Central memory CD4-positive, alpha-beta T cell (primary cell): ENCODE results near the gene LGALS7B.
"Not testable (repeated sequence)": the region's sequence is repeated elsewhere in the genome, so short reads cannot be mapped to it uniquely, and the experiment has no call there.

Source experiments
- DNase-seq: peaks from one replicate; pipeline ENCODE4 v3.0.0; 2022
- total RNA-seq, 3 experiments: gene quantifications; one replicate each; lab custom pipeline; 2026; lab: John Stamatoyannopoulos, UW

The LGALS7B gene
- total RNA-seq = 0 reads per million in 3 experiments

- DNase-seq = no peak
These were observed at the start of gene LGALS7B for GRCh38 chr19:38788478-38789243. LGALS7B (plus strand) TSS chr19:38789200; CDS start chr19:38789227, 27 bp downstream.

DNA sequence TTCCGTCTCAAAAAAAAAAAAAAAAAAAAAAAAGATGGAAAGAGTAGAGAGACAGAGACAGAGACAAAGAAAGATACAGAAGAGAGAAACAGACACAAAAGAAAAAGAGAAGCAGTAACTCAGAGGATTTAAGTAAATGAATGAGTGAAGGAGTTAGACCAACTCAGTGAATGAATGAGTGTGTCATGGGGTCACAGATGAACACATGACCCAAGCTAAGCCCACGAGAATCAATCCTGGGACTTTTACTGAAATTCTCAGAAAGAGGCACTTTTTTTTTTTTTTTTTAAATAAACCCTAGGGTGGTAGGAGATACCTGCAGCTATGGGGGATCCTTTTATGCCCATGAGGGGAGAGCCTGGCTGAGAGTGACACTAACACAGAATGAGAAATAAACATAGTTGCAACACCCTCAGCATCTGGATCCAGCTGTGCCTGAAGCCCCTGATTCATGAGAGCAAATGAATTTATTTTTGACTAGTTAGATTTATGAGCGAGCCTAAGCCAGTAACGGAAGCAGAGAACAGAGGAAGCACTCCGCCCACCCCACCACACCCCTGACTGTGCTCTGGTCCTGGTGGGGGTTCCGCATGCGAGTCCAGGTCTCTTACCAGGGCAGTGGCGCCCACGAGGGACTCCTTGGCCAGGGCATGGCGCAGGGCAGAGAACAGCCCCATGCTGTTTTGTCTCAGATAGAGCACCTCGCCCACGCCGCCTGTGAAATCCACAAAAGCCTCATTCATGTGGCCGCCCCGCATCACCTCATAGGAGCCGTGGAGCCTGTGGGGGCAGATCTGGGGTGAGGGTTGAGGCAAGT lies 49.4 kb upstream of the LGALS7B start:
- DNase-seq = no peak

DNA sequence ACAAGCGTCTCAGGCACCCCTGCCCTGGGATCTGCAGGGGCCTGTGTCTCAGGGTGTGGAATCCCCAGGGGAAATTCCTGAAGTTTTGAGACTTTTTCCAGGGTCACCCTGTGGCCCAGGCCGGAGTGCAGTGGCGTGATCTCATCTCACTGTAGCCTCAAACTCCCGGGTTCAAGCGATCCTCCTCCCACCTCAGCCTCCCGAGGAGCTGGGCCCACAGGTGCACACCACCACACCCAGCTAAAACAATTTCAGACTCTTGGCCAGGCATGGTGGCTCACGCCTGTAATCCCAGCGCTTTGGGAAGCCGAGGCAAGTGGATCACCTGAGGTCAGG lies 48.8 kb upstream of the LGALS7B start:
- DNase-seq = no peak

GRCh38 chr19:38740932-38741331 lies 48.1 kb upstream of the LGALS7B start:
- no peak for DNase-seq

GRCh38 chr19:38741670-38742069 lies 47.3 kb upstream of the LGALS7B start:
- no peak for DNase-seq

GRCh38 chr19:38742296-38742695 lies 46.7 kb upstream of the LGALS7B start:
- DNase-seq = no peak

DNA sequence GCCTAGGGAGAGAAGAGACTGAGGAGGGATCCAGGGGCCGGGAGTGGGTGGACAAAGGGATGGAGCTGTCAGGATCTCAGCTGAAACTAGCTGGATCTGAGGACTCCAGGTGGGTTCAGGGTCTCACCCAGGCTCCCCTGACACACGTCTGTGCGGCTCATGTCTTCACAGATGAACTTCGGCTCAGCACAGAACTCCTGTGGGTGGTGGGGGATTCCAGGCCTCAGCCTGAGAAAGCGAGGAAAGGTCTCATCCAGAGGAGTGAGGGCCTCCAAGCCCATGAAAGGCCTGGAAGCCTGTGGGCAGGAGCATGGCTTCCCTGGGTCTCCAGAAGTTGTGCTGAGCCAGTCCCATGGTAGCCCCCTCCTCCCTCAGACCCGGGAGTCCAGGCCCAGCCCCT lies 46.1 kb upstream of the LGALS7B start:
- DNase-seq = no peak

DNA sequence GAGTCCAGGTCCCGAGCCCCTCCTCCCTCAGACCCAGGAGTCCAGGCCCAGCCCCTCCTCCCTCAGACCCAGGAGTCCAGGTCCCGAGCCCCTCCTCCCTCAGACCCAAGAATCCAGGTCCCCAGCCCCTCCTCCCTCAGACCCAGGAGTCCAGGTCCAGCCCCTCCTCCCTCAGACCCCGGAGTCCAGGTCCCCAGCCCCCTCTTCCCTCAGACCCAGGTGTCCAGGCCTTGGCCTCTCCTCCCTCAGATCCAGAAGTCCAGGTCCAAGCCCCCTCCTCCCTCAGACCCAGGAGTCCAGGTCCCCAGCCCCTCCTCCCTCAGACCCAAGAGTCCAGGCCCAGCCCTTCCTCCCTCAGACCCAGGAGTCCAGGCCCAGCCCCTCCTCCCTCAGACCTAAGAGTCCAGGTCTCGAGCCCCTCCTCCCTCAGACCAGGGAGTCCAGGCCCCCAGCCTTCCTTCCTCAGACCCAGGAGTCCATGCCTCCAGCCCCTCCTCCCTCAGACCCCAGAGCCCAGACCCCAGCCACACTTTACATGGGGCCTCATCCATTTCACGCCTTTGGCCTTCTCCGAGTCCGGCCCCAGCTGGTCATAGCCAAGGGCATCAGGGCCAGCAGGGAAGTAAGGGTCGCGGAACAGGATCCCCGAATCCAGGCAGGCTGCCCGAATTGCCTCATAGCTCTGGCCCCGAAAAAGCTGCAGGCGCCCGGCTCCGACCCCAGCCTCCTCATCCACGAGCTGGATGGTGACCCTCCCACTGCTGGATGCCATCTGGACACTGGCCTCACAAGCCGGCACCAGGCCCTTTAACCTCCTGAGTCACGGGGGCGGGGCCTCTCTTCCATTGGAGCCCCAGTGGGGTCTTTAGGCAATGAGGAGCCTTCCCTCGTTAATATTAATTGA lies 45.4 kb upstream of the LGALS7B start:
- DNase-seq = no peak

DNA sequence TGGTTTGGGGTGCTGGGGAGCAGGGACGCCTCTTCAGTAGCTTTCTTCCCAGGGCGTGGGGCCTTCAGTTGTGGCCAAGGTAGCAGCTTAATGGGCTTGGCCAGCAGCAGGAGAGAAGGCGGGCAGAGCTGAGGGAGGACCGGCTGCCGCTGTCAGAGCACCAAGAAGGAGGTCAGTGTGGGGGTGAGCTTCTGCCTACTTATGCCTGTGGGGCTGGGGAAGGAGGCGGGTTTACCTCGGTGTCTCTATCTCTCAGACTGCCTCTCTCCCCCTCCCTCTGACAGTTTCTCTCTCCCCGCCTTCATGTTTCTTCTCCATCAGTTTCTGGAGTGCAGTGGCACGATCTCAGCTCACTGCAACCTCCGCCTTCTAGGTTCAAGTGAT lies 44.7 kb upstream of the LGALS7B start, which contains the start of gene CAPN12:
TSS of gene CAPN12 (minus strand) at position 177 of the 384 bp plus-strand sequence. CDS start 309 bp downstream, outside the sequence.
- DNase-seq = no peak

GRCh38 chr19:38744874-38745273 lies 44.1 kb upstream of the LGALS7B start:
- no peak for DNase-seq

DNA sequence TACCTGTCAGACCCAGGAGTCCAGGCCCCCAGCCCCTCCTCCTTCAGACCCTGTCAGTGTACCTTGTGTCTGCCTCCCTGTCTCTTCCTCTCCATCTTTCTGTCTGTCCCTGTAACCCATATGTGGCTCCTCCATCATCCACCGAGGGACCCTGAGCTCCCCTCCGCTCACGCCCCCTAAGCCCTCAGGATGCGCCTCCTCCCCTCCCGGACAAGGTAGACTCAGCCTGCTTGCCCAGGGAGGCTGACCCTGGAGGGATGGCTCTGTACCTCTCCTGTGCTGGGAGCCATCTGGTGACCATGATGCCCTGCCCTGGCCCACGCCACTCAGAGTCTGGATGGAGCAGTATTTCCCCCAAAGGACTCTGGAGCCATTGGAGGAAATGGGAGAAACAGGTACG lies 43.7 kb upstream of the LGALS7B start:
- DNase-seq = no peak

DNA sequence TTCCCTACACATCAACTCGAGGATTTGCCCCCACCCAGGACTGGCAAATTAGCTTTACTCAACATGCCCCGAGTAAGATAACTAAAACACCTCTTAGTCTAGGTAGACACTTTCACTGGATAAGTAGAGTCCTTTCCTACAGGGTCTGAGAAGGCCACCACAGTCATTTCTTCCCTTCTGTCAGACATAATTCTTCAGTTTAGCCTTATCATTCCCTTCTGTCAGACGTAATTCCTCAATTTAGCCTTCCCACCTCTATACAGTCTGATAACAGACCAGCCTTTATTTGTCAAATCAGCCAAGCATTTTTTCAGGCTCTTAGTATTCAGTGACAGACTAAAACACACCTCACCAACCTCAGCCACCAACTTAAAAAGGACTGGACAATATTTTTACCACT lies 35.2 kb upstream of the LGALS7B start:
- DNase-seq = not testable (repeated sequence)

DNA sequence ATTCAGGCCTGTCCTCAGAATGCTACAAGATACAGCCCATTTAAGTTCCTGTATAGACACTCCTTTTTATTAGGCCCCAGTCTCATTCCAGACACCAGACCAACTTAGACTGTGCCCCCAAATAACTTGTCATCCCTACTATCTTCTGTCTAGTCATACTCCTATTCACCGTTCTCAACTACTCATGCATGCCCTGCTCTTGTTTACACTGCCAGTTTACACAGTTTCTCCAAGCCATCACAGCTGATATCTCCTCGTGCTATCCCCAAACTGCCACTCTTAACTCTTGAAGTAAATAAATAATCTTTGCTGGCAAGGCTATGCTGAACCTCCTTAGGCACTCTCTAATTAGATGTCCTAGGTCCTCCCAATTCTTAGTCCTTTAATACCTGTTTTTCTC lies 34.8 kb upstream of the LGALS7B start:
- DNase-seq = not testable (repeated sequence)

DNA sequence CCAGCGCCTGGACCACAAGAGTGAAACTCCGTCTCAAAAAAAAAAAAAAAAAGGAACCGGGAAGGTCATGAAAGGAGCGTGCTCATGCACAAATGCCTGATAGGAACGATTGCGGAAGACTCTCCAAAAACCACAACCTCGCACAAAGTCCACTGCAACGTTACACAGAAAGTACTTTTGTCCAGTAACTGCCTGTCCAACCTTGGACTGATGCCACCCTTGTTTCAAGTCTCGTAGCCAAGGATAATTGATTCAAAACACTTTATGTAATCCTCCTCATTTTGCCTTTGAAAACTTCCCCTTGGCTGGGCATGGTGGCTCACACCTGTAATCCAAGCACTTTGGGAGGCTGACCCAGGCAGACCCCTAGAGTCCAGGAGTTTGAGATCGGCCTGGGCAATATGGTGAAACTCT lies 29.4 kb upstream of the LGALS7B start:
- DNase-seq = no peak

DNA sequence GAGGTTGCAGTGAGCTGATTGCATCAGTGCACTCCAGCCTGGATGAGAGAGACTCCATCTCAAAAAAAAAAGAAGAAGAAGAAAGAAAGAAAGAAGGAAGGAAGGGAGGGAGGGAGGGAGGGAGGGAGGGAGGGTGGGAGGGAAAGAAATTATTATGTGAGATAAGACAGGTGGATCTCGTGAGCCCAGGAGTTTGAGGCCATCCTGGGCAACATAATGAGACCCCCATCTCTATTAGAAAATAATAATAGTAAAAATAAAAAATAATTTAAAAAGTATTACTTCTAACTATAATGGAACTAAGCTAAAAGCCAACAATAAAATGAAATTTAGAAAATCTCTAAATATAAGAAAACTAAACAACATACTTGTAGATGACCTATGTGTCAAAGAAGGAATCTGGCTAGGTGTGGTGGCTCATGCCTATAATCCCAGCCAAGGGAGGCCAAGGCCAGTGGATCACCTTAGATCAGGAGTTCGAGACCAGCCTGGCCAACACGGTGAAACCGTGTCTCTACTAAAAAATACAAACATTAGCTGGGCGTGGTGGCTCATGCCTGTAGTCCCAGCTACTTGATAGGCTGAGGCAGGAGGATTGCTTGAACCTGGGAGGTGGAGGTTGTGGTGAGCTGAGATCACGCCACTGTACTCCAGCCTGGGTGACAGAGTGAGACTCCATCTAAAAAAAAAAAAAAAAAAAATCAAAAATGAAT lies 28.0 kb upstream of the LGALS7B start:
- DNase-seq = not testable (repeated sequence)

DNA sequence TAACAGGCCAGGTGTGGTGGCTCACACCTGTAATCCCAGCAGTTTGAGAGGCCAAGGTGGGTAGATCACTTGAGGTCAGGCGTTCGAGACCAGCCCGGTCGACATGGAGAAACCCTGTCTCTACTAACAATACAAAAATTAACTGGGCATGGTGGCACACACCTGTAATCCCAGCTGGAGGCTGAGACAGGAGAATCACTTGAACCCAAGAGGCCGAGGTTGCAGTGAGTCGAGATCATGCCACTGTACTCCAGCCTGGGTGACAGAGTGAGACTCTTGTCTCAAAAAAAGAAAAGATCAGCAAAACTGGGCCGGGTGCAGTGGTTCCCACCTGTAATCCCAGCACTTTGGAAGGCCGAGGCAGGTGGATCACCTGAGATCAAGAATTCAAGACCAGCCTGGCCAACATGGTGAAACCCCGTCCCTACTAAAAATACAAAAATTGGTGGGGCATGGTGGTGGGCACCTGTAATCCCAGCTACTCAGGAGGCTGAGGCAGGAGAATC lies 27.1 kb upstream of the LGALS7B start:
- not testable (repeated sequence) for DNase-seq

DNA sequence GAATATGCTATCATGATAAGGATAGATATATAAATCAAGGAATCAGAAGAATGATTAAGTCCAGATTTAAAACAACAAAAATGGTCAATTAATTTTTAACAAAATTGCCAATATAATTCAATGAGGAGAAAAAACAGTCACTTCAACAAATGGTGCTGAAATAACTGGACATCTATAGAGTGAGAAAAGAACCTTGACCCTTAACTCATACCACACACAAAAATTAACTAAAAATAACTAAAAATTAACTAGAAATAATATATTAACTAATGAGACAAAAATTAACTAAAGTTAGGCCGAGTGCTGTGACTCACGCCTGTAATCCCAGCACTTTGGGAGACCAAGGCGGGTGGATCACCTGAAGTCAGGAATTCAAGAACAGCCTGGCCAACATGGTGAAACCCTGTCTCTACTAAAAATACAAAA lies 25.2 kb upstream of the LGALS7B start:
- DNase-seq = no peak

GRCh38 chr19:38765214-38765613 lies 23.8 kb upstream of the LGALS7B start:
- DNase-seq = no peak

- DNase-seq = no peak
These were observed 22.5 kb upstream of the LGALS7B start for GRCh38 chr19:38766276-38767047.

GRCh38 chr19:38769635-38770211 lies 19.3 kb upstream of the LGALS7B start:
- peak; percentile 87 for DNase-seq
